HUES48 (cell line): ENCODE measurements around the gene OSBP2.

ENCODE experiments used
- H3K27ac ChIP-seq: one replicate; pipeline ENCODE4 v1.7.0; 2013; ENCODE audit warnings: low read depth, low read length, inconsistent platforms
- H3K27me3 ChIP-seq: 2 replicates; pipeline ENCODE4 v1.6.1; 2013; ENCODE audit warnings: mild to moderate bottlenecking, low read length; ENCODE audit not compliant: control insufficient read depth, insufficient read depth
- H3K36me3 ChIP-seq: 2 replicates; pipeline ENCODE4 v1.6.1; 2013; ENCODE audit warnings: low read length; ENCODE audit not compliant: control insufficient read depth, insufficient read depth
- H3K4me1 ChIP-seq: 2 replicates; pipeline ENCODE4 v1.6.1; 2013; ENCODE audit warnings: mild to moderate bottlenecking, low read length; ENCODE audit not compliant: control insufficient read depth, insufficient read depth
- H3K4me3 ChIP-seq: 2 replicates; pipeline ENCODE4 v1.5.1; 2013; ENCODE audit warnings: mild to moderate bottlenecking, low read depth, low read length
- H3K9ac ChIP-seq: 2 replicates; pipeline ENCODE4 v1.6.1; 2013; ENCODE audit warnings: mild to moderate bottlenecking, low read depth, low read length, moderate library complexity
- H3K9me3 ChIP-seq: 2 replicates; pipeline ENCODE4 v1.6.1; 2013; ENCODE audit warnings: low read length; ENCODE audit not compliant: control insufficient read depth, insufficient read depth

Gene OSBP2

DNA sequence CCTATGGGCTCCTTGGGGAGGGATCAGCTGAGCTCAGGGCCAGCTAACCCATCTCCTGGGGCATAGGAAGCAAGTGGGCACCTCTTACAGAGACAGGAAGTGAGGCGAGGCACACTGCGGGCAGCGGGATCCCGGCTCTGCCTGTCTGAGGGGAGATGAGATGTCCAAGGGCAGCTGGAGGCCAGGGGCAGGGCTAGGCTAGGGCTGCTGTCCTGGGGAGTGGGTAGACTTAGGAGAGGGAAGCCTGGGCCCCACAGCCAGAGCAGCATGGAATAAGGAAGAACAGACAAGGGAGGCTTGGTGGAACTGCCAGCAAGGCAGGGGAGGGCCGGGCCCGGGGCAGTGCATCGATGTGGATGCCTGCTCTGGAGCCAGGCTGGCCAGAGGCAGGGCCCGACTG lies 197.6 kb downstream of the OSBP2 start:
- H3K27me3 ChIP-seq, result no peaks in the 10 kb centered on the region
- peaks cover 17% of the 10 kb centered on the region for H3K36me3 ChIP-seq
- no peak overlapping the region for H3K9ac ChIP-seq
- no peak overlapping the region for H3K27ac ChIP-seq
- no peaks in the 10 kb centered on the region for H3K9me3 ChIP-seq
- H3K4me1 ChIP-seq, result peaks cover 11% of the 10 kb centered on the region; the same call in 1 of the 2 replicates
- no peak overlapping the region for H3K4me3 ChIP-seq

DNA sequence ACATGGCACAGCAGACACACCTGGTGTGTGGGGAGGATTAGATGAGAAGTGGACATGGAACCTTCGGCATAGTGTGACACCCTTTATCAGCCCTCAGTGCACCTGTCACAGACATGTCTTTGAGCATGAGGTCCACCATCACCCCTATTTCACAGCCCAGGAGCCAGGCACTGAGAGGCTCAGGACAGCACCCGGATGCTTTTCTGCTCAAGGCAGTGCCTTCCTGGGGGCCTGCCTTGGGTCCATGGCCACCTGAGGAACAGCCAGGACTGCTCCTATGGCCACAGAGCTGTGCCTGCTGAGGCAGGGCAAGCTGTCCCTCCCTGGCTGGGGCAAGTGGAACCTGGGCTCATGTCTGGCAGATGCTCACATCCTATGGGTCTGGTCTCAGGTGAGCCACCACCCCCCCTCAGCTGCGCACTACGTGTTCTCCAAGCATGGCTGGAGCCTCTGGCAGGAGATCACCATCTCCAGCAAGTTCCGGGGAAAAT lies 198.1 kb downstream of the OSBP2 start:
- H3K4me1 ChIP-seq, result peaks cover 11% of the 10 kb centered on the region; the same call in 1 of the 2 replicates
- H3K36me3 ChIP-seq, result peaks cover 17% of the 10 kb centered on the region
- no peak overlapping the region for H3K4me3 ChIP-seq
- no peaks in the 10 kb centered on the region for H3K9me3 ChIP-seq
- no peak overlapping the region for H3K9ac ChIP-seq
- no peaks in the 10 kb centered on the region for H3K27me3 ChIP-seq
- no peak overlapping the region for H3K27ac ChIP-seq

DNA sequence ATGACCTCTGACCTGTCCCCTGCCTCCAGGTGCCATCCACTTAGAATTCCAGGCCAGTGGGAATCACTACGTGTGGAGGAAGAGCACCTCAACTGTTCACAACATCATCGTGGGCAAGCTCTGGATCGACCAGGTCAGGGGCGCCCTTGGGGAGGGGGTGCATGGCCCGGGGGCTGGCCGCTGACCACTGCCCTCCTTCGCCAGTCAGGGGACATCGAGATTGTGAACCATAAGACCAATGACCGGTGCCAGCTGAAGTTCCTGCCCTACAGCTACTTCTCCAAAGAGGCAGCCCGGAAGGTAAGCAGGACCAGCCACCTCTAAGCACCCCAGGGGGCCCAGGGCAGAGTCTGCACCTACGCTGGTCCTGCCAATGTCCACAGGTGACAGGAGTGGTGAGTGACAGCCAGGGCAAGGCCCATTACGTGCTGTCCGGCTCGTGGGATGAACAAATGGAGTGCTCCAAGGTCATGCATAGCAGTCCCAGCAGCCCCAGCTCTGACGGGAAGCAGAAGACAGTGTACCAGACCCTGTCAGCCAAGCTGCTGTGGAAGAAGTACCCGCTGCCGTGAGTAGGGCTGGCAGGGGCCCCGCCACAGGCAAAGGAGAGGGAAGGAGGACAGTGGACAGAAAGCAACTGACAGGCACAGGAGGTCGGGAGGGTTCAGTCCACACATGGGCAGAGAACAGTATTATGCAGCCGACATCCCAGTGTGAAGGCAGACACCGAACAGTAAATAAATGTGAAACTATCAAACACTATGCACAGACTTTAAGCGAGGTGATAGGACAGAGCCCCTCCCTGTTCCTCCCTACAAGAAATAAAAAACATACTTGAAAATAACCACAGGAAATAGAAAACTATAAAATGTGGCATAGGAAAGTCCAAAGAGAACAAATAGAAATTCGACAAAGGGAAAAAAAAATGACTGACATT lies 199.0 kb downstream of the OSBP2 start:
- Histone ChIP-seq H3K27me3 (no peaks in the 10 kb centered on the region), H3K27ac (no peak overlapping the region), H3K9me3 (no peaks in the 10 kb centered on the region), H3K4me3 (no peak overlapping the region), H3K36me3 (peaks cover 17% of the 10 kb centered on the region), H3K4me1 (peaks cover 11% of the 10 kb centered on the region; the same call in 1 of the 2 replicates), H3K9ac (no peak overlapping the region)

- peaks cover 11% of the 10 kb centered on the region; the same call in 1 of the 2 replicates for H3K4me1 ChIP-seq
- H3K4me3 ChIP-seq, result no peak overlapping the region
- no peaks in the 10 kb centered on the region for H3K27me3 ChIP-seq
- no peak overlapping the region for H3K9ac ChIP-seq
- no peaks in the 10 kb centered on the region for H3K9me3 ChIP-seq
- H3K36me3 ChIP-seq, result peaks cover 17% of the 10 kb centered on the region
- H3K27ac ChIP-seq, result peak overlapping the region; percentile 48
Observed at GRCh38 chr22:30894371-30894740, 199.7 kb downstream of the OSBP2 start.

DNA sequence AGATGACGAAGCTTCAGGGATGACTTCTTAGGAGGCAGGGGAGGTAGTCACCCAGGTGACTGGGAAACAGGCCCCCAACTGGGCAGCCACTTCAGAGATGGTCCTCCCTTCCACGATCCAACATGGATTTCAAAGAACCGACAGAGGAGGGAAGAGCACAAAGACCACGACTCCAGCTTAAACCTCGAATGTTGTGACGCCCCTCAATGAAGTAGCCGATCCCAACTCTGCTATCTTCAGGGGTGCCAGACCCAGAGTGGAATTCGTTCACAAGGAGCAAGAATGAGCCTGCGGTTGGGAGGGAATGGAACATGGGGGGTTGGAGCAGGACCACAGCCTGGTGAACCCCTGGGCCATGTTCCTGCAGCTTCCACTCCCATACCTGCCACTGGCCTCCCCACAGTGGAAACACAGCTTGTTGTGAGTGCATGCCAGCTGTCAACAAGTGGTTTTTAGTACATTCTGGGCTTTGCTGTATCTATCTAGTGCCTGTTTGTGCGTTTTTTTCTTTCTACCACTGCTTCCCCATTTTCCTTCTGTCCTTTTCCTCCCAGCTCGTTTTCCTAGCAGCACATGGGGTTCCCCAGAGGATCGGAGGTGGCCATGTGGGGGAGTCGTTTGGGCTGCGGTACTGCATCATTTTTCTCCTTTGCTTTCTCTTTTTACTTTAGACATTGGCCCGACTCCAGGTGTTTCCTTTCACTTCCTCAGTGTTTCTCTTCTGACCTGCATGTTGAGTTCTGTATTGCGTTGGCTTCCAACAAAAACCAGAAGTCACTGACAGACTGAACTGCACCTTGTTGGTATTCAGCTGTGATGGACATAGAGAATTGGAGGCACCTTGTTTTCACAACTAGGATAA lies 208.1 kb downstream of the OSBP2 start:
- Histone ChIP-seq H3K27ac (no peak overlapping the region), H3K4me1 (no peaks in the 10 kb centered on the region), H3K4me3 (no peak overlapping the region)

GRCh38 chr22:30903876-30904460 lies 209.3 kb downstream of the OSBP2 start:
- H3K36me3 ChIP-seq, result peaks cover 37% of the 10 kb centered on the region
- H3K27ac ChIP-seq, result no peak overlapping the region
- H3K9ac ChIP-seq, result no peak overlapping the region
- H3K27me3 ChIP-seq, result no peaks in the 10 kb centered on the region
- H3K4me3 ChIP-seq, result no peak overlapping the region
- no peaks in the 10 kb centered on the region for H3K4me1 ChIP-seq
- no peaks in the 10 kb centered on the region for H3K9me3 ChIP-seq

More for the DNA sequence above, 208.1 kb downstream of the OSBP2 start:
- no peak overlapping the region for H3K9ac ChIP-seq
- H3K9me3 ChIP-seq, result no peaks in the 10 kb centered on the region
- H3K27me3 ChIP-seq, result no peaks in the 10 kb centered on the region
- peaks cover 26% of the 10 kb centered on the region for H3K36me3 ChIP-seq

DNA sequence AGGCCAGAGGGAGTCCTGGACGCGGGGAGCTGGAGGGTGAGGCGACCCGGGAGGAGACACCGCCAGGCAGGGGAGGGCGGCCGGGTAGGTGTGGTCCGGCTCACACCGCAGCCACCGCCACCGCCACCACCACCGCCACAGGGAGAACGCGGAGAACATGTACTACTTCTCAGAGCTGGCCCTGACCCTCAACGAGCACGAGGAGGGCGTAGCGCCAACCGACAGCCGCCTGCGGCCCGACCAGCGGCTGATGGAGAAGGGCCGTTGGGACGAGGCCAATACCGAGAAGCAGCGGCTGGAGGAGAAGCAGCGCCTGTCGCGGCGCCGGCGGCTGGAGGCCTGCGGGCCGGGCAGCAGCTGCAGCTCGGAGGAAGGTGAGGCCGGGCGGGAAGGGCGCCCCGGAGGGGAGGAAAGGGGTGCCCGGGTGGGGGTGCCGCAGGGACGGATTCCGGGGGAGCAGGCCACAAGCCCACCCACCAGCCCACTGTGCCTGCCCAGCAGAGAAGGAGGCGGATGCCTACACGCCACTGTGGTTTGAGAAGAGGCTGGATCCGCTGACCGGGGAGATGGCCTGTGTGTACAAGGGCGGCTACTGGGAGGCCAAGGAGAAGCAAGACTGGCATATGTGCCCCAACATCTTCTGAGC lies 211.1 kb downstream of the OSBP2 start:
- H3K4me3 ChIP-seq, result no peak overlapping the region
- H3K4me1 ChIP-seq, result no peaks in the 10 kb centered on the region
- no peak overlapping the region for H3K9ac ChIP-seq
- no peak overlapping the region for H3K27ac ChIP-seq
- no peaks in the 10 kb centered on the region for H3K9me3 ChIP-seq
- peaks cover 54% of the 10 kb centered on the region for H3K36me3 ChIP-seq
- H3K27me3 ChIP-seq, result no peaks in the 10 kb centered on the region

DNA sequence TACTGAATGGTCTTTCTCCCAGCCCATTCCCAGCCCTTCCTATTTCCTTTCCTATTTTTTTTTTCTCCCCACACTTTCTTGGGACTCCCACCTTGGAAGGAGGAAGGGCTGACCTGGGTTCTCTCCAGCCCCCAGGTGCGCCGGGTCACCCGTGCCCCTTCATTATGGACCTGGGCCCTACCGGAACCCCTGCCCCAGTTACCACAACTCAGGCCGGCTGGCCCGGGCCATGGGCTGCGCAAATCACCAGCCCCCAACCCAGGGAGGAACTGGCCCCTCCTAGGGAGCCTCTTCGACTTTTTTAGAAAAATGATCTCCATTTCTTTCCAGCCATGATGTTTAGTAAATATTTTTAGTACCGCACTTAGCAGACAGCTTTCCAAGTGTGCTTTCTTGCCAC lies 211.7 kb downstream of the OSBP2 start:
- no peak overlapping the region for H3K4me3 ChIP-seq
- no peak overlapping the region for H3K9ac ChIP-seq
- no peaks in the 10 kb centered on the region for H3K9me3 ChIP-seq
- H3K27me3 ChIP-seq, result no peaks in the 10 kb centered on the region
- H3K4me1 ChIP-seq, result no peaks in the 10 kb centered on the region
- H3K27ac ChIP-seq, result no peak overlapping the region
- H3K36me3 ChIP-seq, result peaks cover 58% of the 10 kb centered on the region

DNA sequence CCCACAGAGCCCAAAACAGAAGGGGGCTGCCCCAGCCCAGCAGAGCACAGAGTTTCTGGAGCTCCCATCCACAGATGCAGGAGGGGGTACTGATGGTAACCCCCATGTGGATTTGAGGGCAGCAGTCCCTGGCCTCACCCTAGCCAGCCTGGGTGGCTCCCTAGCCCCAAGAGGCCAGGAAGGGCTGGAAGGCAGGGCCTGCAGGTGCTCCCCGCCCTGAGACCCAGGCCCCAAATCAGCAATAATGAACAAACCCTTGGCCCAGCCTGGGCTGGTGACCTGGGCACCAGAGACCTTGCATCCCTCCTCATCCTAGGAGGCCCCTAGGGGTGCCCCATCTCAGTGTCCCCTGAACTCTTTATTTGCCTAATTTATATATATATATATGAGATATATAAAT lies 212.3 kb downstream of the OSBP2 start:
- Histone ChIP-seq H3K4me1 (no peaks in the 10 kb centered on the region), H3K36me3 (peaks cover 58% of the 10 kb centered on the region), H3K27ac (no peak overlapping the region), H3K9ac (no peak overlapping the region), H3K4me3 (no peak overlapping the region), H3K27me3 (no peaks in the 10 kb centered on the region), H3K9me3 (no peaks in the 10 kb centered on the region)

DNA sequence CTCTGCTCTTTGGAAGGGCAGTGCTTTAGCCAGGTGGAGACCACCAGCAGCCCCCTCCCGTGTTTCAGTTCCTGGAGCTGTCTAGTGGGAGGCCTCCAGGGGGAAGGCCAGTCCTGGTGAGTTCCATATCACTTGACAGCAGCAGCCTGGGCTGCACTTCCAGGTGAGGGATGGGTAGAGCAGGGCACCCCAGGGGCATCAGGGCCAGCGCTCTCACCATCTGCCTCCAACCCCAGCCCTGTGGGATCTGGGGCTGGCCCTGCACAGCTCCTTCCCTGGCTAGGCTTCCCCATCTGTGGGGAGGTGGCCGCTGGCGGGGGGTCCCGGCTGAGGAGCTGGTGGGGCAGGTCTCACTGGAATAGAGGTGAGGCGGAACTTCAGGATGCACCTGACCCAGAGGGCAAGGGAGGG lies 213.4 kb downstream of the OSBP2 start:
- H3K4me3 ChIP-seq, result no peak overlapping the region
- H3K4me1 ChIP-seq, result no peaks in the 10 kb centered on the region
- no peak overlapping the region for H3K9ac ChIP-seq
- peaks cover 48% of the 10 kb centered on the region for H3K36me3 ChIP-seq
- no peaks in the 10 kb centered on the region for H3K27me3 ChIP-seq
- H3K9me3 ChIP-seq, result no peaks in the 10 kb centered on the region
- H3K27ac ChIP-seq, result no peak overlapping the region
